NCI-H1092 (cell line): Measurements from ENCODE around the gene VENTX.
"Not testable (repeated sequence)": the region's sequence is repeated elsewhere in the genome, so short reads cannot be mapped to it uniquely, and the experiment has no call there.

Experiments used
- DNase-seq: peaks from one replicate; lab custom pipeline; 2025; lab: John Stamatoyannopoulos, UW

VENTX gene

GRCh38 chr10:133214468-133215410, 22.9 kb upstream of the VENTX start:
- DNase-seq: no peak

DNA sequence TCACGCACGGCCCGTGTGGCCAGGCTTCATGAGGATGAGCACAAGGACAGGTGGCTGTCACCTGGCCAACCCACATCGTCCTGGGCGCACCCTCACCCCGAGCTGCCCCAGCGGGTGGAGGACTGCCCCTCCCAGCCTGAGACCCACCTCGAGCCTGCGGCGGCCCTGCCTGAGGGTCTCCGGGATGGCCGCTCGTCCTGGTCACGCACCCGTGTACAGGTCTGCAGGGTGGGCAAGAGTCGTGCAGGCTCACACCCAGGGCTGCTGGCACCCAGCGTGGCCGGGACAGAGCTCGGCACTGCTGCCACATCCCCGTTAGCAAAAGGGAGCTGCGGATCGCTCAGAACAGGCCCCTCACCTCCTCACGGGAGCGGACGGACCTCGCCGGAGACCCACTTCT, 22.1 kb upstream of the VENTX start:
- DNase-seq: no peak

DNA sequence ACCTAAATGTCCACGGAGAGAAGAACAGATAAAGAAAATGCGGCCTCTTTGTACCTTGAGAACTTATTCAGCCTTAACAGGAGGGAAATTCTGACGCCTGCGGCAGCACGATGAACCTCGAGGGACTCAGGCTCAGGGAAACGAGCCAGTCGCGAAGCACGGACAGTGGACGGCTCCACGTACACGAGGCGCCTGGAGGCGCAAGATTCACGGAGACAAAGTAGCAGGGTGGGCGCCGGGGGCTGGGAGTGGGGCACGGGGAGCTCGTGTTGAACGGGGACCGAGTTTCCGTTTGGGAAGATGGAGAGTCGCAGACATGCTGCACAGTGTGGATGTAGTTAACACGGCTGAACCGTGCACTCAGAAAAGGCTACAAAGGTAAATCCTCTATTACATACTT, 20.9 kb upstream of the VENTX start:
- no peak for DNase-seq

DNA sequence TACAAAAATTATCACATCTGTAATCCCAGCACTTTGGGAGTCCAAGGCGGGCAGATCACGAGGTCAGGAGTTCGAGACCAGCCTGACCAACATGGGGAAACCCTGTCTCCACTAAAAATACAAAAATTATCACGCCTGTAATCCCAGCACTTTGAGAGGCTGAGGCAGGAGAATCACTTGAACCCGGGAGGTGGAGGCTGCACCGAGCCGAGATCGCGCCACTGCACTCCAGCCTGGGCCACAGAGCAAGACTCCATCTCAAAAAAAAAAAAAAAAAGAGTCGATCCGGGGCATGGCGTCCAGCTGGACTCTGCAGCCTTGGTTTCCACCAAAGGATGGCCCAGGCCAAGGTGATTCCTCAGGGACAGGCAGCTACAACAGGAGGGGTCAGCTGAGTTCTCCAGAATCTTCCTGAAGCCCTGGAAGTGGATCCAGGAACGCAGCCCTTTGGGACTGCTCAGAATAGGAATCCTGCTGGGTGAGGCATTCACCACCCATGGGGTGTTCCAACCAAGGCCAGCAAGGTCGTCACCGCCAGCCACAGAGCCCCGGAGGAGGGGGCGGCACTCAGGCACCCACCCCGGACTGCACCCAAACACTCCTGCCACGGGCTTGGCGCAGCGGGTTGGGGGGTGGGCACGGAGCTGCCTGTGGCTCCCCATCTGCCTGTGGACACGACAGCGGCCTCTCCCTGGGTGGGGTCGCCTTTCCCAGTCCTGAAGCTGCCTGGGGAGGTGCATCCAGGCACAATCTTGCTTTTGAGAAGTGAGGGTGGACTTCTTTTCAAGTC, 19.7 kb upstream of the VENTX start:
- no peak for DNase-seq

DNA sequence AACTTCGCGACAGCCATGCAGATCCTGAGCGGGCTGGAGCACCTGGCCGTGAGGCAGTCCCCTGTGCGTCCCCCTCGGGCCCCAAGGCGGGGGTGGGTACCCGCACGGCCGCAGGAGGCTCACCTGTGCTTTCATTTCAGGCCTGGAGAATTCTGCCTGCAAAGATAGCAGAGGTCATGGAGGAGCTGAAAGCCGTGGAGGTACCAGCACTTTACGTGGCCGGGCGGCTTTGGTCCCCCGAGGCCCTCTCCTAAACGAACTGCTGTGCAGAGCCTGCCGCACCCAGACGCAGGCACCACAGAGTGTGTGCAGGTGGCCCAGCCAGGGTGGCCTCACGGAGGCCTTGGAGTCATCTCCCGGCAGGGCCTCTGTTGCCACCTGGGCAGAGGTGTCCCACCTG, 18.8 kb upstream of the VENTX start:
- no peak for DNase-seq

- DNase-seq: no peak
Measured at GRCh38 chr10:133219782-133220181, 17.9 kb upstream of the VENTX start.

GRCh38 chr10:133221331-133221730, 16.3 kb upstream of the VENTX start:
- no peak for DNase-seq

DNA sequence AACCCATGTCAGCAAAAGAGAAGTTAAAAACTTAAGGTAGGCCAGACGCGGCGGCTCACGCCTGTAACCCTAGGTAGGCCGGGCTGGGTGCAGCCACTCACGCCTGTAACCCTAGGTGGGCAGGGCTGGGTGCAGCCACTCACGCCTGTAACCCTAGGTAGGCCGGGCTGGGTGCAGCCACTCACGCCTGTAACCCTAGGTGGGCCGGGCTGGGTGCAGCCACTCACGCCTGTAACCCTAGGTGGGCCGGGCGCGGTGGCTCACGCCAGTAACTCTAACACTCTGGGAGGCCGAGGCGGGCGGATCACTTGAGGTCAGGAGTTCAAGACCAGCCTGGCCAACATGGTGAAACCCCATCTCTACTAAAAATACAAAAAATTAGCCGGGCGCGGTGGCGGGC, 15.9 kb upstream of the VENTX start:
- not testable (repeated sequence) for DNase-seq

DNA sequence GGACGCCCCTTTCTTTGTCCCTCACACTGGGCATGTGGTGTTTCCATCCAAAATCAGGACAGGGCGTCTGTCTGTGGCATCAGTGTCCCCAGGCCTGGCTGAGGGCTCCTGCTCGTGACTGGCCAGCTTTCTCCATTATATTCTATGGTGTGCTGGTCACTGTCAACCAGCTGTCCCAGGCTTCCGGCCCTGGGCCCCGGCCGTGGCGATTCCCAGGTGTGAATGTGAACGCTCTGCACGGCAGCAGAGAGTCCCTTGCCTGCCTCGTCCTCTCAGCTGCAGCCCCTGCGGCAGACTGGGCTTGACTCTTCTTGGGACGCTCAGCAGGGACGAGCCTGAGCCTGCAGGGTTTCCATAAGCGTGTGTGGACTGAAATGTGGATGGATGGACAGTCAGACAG, 13.6 kb upstream of the VENTX start:
- no peak for DNase-seq

- no peak for DNase-seq
Measured at GRCh38 chr10:133224756-133225372, 12.8 kb upstream of the VENTX start.

DNA sequence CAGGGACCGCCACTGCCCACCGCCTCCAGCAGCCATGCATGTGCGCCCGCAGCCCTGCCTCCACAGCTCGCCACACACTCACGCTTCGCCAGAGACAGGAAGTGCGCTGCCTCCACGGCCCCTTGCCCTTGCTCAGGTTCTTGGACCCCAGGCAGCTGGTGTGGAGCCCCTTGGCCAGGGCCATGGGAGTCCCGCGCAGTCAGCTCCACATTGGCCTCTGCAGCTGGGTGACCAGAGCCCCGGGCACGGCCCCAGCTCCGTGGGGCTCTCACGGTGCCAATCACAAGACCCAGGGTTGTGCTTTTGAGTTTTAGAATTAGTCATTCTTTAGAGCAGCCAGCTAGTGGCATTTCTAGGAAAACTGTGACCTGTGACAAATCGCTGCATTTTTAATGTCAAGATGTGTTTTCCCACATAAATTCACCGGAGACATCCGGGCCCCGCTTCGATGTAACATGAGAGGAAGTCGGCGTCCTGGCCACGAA, 11.9 kb upstream of the VENTX start:
- no peak for DNase-seq

GRCh38 chr10:133226251-133226808, 11.3 kb upstream of the VENTX start:
- no peak for DNase-seq

GRCh38 chr10:133227256-133227655, 10.4 kb upstream of the VENTX start:
- no peak for DNase-seq

DNA sequence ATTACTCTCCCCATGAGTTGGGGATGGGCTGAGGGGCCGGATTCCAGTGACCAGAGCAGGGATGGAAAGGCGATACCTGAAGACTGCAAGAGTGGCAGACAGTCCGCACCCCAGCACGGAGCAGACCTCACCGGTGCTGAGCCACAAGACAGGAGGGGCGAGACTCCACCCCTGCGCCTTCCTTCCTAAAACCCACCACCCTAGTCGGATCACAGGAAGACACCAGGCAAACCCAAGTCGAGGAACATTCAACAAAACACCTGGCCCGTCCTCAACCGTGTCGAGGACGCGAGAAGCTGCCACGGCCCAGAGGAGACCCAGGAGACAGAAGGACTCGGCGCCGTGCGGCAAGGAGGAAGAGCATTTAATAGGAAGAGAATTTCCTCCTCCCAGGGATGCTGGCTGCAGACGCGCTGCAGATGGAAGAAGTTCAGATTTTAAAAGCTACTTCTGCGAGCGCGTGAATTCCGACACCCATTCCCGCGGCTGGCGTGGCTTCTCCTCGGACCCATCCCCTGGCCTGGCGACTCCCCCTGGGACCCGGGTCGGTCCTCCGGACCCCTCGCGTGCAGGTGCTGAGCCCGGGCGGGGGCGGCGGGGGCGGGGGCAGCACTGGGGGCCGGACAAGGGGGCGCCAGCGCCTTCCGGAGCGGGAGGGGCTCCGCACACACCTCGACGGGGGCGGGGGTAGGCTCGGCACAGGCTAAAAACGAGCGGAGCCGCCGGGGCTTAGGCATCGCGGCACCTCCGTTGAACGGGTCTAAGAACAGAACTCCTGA, 8.2 kb upstream of the VENTX start:
- DNase-seq: no peak

GRCh38 chr10:133230044-133230361, 7.7 kb upstream of the VENTX start, which contains the start of gene UTF1:
Gene UTF1, plus strand, starts transcription at chr10:133230217. Its CDS starts 72 bp downstream, at chr10:133230289.
- no peak for DNase-seq

- DNase-seq: no peak
Measured at GRCh38 chr10:133230387-133231195, 7.1 kb upstream of the VENTX start.

DNA sequence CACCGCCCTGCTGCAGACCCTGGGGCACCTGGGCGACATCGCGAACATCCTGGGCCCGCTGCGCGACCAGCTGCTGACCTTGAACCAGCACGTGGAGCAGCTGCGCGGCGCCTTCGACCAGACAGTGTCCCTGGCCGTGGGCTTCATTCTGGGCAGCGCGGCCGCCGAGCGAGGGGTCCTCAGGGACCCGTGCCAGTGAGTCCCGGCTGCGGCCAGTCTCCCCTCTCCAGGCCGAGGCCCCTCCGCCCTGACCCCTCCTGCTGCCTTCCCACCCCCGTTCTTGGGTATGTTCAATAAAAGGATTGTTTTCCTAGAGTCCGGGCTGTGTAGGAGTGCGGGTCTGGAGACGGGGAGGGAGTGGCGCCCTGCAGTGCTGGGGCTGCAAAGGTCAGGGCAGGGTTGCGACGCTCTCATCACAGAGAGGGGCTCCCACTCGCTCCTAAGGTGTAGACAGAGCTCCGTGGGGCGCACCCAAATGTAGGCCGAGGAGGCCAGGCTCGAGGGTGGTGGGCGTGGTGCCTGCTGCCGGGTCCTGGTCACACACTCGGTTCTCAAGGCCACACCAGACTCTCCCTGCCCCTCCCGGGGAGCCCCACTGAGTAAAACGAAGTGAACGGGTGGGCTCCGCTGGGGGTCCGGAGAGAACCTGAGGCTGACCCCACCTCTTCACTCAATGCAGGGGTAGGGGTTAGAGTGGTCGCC, 6.3 kb upstream of the VENTX start:
- DNase-seq: no peak

DNA sequence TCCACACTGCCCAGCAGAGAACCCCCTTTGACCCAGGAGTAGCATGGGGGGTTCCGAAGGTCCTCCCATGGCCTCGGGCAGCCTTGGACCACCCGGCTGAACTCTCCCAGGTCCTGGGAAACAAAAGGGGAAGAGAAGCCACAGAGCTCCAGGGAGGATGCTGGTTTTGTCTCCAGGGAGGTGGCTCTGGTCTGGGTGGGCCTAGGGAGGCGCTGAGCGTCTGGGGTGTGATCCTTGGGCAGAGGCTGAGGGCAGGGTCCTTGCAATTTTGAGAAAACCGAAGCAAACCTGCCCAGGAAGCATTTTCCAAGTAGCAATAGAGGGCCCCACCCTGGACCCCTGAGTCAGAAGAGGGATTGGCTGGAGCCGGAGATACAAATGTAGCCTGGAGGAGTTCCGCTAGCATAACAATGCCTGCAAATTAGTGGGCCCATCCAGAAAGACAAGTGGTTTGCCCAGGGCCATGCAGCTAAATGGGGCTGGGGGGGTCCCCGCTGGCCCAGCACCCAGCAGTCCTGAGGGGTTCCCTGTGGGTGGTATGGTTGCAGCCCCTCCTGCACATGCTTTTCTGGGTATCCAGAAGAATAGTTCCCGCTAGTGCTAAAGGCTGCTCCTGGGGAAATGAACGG, 5.6 kb upstream of the VENTX start:
- no peak for DNase-seq

GRCh38 chr10:133234796-133235195, 2.9 kb upstream of the VENTX start:
- DNase-seq: not testable (repeated sequence)
